Islet precursor cell (in vitro differentiated cells): ENCODE results near the gene PCDHGC4.

Experiments
- DNase-seq: peaks from one replicate; pipeline ENCODE4 v3.0.0-alpha.2; 2018

The PCDHGC4 gene

GRCh38 chr5:141532726-141533125 lies 47.9 kb downstream of the PCDHGC4 start:
- DNase-seq: no peak

GRCh38 chr5:141533897-141534296 lies 49.1 kb downstream of the PCDHGC4 start:
- no peak for DNase-seq

GRCh38 chr5:141534492-141535213 lies 49.8 kb downstream of the PCDHGC4 start:
- no peak for DNase-seq
